Activated CD8-positive, alpha-beta T cell treated with anti-CD3 and anti-CD28 coated beads, Interleukin-2, amount 10 ng/mL, durations not matched to agents 7 days and 5 days (primary cell): ENCODE data around the gene TET2. TPM values are rescaled to one million over a fixed set of nuclear protein-coding genes. Genes with fewer than 3 reads are reported as not detected.
A peak's percentile ranks its signal among the peaks of the same experiment; 100 is the strongest.

ENCODE experiments used
- ATAC-seq: fragments of 150-1000 bp; cut with Tn5 transposase; one replicate; pipeline ENCODE4 v1.10.0; 2021; ENCODE audit warnings: moderate library complexity
- CTCF ChIA-PET: fragments of 350-600 bp; sonication (Branson Sonifier 250); formaldehyde crosslinking; loops from one replicate; lab custom pipeline; 2021; ENCODE audit warnings: antibody characterized with exemption; lab: Charles Lee
- POLR2A ChIA-PET: fragments of 350-600 bp; sonication (Branson Sonifier 250); formaldehyde crosslinking; loops from one replicate; lab custom pipeline; 2021; ENCODE audit warnings: antibody characterized with exemption; lab: Charles Lee
- DNase-seq: peaks from one replicate; pipeline ENCODE4 v3.0.0-alpha.2; 2020
- H3K27ac Mint-ChIP-seq: one replicate; pipeline ENCODE4 v1.8.0; 2021; ENCODE audit warnings: mild to moderate bottlenecking, mixed read lengths
- H3K27me3 Mint-ChIP-seq: one replicate; pipeline ENCODE4 v1.8.0; 2021; ENCODE audit warnings: low read depth, mixed read lengths
- H3K36me3 Mint-ChIP-seq: one replicate; pipeline ENCODE4 v1.8.0; 2021; ENCODE audit warnings: low read depth, mixed read lengths
- H3K4me1 Mint-ChIP-seq: one replicate; pipeline ENCODE4 v1.8.0; 2021; ENCODE audit warnings: low read depth, mixed read lengths
- H3K4me3 Mint-ChIP-seq: one replicate; pipeline ENCODE4 v1.8.0; 2021; ENCODE audit warnings: mild to moderate bottlenecking, mixed read lengths
- H3K9me3 Mint-ChIP-seq: one replicate; pipeline ENCODE4 v1.8.0; 2022; ENCODE audit warnings: mixed read lengths; ENCODE audit not compliant: insufficient read depth
- total RNA-seq, 2 experiments: library from RNA; stranded (reverse); gene quantifications; one replicate each; pipeline ENCODE4 v1.2.3, GENCODE V29; 2021

Gene TET2
- 10 to 100 TPM; 28.4 to 29.3 TPM for total RNA-seq

GRCh38 chr4:105146276-105147015 lies at the start of gene TET2:
TET2 (plus strand) TSS chr4:105146876; CDS start chr4:105233943, 87,067 bp downstream.
- Mint-ChIP-seq H3K27me3 (no peaks in the 10 kb centered on the region), H3K9me3 (no peaks in the 10 kb centered on the region), H3K4me1 (peaks cover 33% of the 10 kb centered on the region), H3K36me3 (peaks cover 11% of the 10 kb centered on the region), H3K4me3 (peak within 1 kb of the TSS; percentile 99), H3K27ac (peak within 1 kb of the TSS; percentile 100)
- ATAC-seq (peak; percentile 93), DNase-seq (peak; percentile 89)
- ChIA-PET CTCF (interaction anchor here (1.0 to 2.0 kb wide), 3 partner anchors 16 to 327 kb away, joined by 3 to 12 read pairs (median 5); partner anchors contain the start of gene PPA2), POLR2A (interaction anchor here (0.6 to 1.8 kb wide), 12 partner anchors 8 to 328 kb away, joined by 3 to 7 read pairs (median 4); partner anchors contain the start of gene PPA2)

DNA sequence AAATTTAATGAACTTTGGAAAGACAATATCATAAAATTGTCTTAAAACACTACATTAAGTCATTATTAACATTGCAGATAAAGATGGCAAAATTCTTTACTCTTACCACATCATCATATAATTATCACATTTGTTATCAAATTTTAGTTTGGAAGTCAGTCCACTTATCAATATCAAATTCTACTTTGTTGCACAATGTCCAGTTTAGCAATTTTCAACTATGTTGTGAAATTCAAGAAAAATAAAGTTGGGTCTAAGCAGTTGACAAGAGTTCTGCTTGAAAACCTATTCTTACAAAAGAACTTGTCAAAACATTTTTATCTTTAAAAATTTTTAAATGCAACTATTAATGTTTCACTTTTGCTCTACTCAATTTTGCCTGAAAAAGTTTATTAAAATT lies 44.7 kb upstream of the TET2 start:
- ChIA-PET CTCF (no interaction called here), POLR2A (no interaction called here)
- Mint-ChIP-seq H3K36me3 (peaks cover 4% of the 10 kb centered on the region), H3K4me3 (no peak overlapping the region), H3K4me1 (no peaks in the 10 kb centered on the region), H3K27me3 (peaks cover 9% of the 10 kb centered on the region), H3K9me3 (peaks cover 4% of the 10 kb centered on the region), H3K27ac (no peak overlapping the region)
- no peak for DNase-seq
- ATAC-seq: no peak

- ChIA-PET CTCF (no interaction called here), POLR2A (no interaction called here)
- DNase-seq (no peak), ATAC-seq (no peak)
- H3K36me3 Mint-ChIP-seq: peaks cover 2% of the 10 kb centered on the region
- H3K4me1 Mint-ChIP-seq: no peaks in the 10 kb centered on the region
- H3K27ac Mint-ChIP-seq: no peak overlapping the region
- H3K9me3 Mint-ChIP-seq: no peaks in the 10 kb centered on the region
- peaks cover 7% of the 10 kb centered on the region for H3K27me3 Mint-ChIP-seq
- H3K4me3 Mint-ChIP-seq: no peak overlapping the region
These were observed 40.2 kb upstream of the TET2 start for GRCh38 chr4:105106426-105106825.

- ChIA-PET CTCF (no interaction called here), POLR2A (no interaction called here)
- no peaks in the 10 kb centered on the region for H3K4me1 Mint-ChIP-seq
- H3K4me3 Mint-ChIP-seq: no peak overlapping the region
- DNase-seq (no peak), ATAC-seq (no peak)
- H3K9me3 Mint-ChIP-seq: no peaks in the 10 kb centered on the region
- peaks cover 7% of the 10 kb centered on the region for H3K27me3 Mint-ChIP-seq
- H3K36me3 Mint-ChIP-seq: peaks cover 2% of the 10 kb centered on the region
- no peak overlapping the region for H3K27ac Mint-ChIP-seq
These were observed 39.4 kb upstream of the TET2 start for GRCh38 chr4:105107095-105107856.

DNA sequence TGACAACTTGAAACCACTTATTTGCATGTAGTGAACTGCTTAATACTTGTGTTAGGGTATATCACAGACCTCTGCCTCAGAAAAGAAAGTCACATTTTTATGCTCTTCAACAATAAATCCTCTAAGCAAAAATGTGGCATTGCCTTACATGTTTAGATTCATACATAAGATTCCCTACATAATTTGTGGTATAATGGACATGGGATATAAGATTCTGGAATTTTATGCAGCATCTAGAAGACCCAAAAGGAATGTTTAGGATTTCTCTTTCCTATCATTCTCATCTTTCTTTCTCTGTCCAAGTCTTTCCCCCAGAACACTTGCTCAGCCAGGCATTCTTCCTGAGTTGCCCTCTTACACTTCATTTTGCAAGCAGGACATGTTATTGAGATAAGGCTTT lies 37.7 kb upstream of the TET2 start:
- Mint-ChIP-seq H3K9me3 (no peaks in the 10 kb centered on the region), H3K27me3 (no peaks in the 10 kb centered on the region), H3K36me3 (no peaks in the 10 kb centered on the region), H3K4me3 (no peak overlapping the region), H3K4me1 (no peaks in the 10 kb centered on the region), H3K27ac (no peak overlapping the region)
- ATAC-seq: no peak
- ChIA-PET POLR2A (no interaction called here), CTCF (no interaction called here)
- no peak for DNase-seq

DNA sequence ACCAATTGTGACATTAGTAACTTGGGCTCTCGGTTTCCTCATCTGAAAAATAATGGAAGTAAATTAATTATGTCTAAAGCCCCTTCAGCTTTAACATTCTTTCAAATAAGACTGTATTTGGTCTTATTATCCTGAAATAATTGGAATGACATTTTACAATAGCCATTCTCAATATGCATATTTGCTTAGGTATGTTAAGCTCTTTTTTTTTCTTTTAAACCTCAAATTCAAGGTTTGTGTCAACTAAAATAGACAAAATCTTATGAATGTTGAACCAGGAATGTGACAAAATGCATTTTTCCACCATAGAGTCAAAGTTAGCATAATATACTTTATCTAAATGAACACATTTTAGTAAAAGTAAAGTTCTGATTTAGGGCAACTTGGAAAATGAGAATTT lies 34.4 kb upstream of the TET2 start:
- Mint-ChIP-seq H3K4me1 (no peaks in the 10 kb centered on the region), H3K36me3 (no peaks in the 10 kb centered on the region), H3K9me3 (no peaks in the 10 kb centered on the region), H3K4me3 (no peak overlapping the region), H3K27me3 (peaks cover 8% of the 10 kb centered on the region), H3K27ac (no peak overlapping the region)
- no peak for ATAC-seq
- POLR2A ChIA-PET: no interaction called here
- DNase-seq: no peak
- CTCF ChIA-PET: no interaction called here

- H3K9me3 Mint-ChIP-seq: no peaks in the 10 kb centered on the region
- DNase-seq: no peak
- ChIA-PET CTCF (no interaction called here), POLR2A (no interaction called here)
- H3K27me3 Mint-ChIP-seq: peaks cover 10% of the 10 kb centered on the region
- H3K4me1 Mint-ChIP-seq: no peaks in the 10 kb centered on the region
- no peak overlapping the region for H3K4me3 Mint-ChIP-seq
- no peak for ATAC-seq
- no peaks in the 10 kb centered on the region for H3K36me3 Mint-ChIP-seq
- H3K27ac Mint-ChIP-seq: no peak overlapping the region
These were observed 32.9 kb upstream of the TET2 start for GRCh38 chr4:105113800-105114199.

GRCh38 chr4:105116616-105117319 lies 29.9 kb upstream of the TET2 start:
- H3K4me1 Mint-ChIP-seq: no peaks in the 10 kb centered on the region
- H3K27ac Mint-ChIP-seq: no peak overlapping the region
- ChIA-PET CTCF (no interaction called here), POLR2A (no interaction called here)
- no peaks in the 10 kb centered on the region for H3K9me3 Mint-ChIP-seq
- H3K27me3 Mint-ChIP-seq: peaks cover 10% of the 10 kb centered on the region
- DNase-seq (no peak), ATAC-seq (no peak)
- H3K4me3 Mint-ChIP-seq: no peak overlapping the region
- no peaks in the 10 kb centered on the region for H3K36me3 Mint-ChIP-seq

- no peaks in the 10 kb centered on the region for H3K4me1 Mint-ChIP-seq
- ChIA-PET POLR2A (no interaction called here), CTCF (no interaction called here)
- no peaks in the 10 kb centered on the region for H3K9me3 Mint-ChIP-seq
- no peak overlapping the region for H3K4me3 Mint-ChIP-seq
- no peak for DNase-seq
- H3K27me3 Mint-ChIP-seq: peaks cover 8% of the 10 kb centered on the region
- no peaks in the 10 kb centered on the region for H3K36me3 Mint-ChIP-seq
- no peak for ATAC-seq
- H3K27ac Mint-ChIP-seq: no peak overlapping the region
These were observed 27.3 kb upstream of the TET2 start for GRCh38 chr4:105119356-105119755.

DNA sequence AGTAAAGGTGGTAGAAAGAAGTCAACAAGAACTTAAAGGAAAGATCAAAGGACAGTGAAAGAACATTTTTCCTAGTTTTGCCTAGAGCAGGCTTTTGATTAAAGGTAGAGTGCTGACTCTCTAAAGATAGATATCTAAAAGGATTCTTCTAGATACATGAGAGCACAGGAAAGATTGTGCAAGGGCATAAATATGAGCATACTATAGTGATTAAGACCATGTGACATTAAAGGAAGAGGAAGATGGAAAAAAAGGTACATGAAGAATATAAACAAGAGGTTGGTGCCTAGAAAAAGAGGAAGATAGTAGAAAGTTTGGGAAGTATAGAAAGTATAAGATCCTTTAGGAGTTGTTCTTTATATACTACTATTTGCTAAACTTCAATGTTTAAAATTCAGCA lies 26.1 kb upstream of the TET2 start:
- Mint-ChIP-seq H3K9me3 (no peaks in the 10 kb centered on the region), H3K36me3 (no peaks in the 10 kb centered on the region), H3K4me1 (no peaks in the 10 kb centered on the region), H3K27me3 (peaks cover 3% of the 10 kb centered on the region), H3K27ac (no peak overlapping the region), H3K4me3 (no peak overlapping the region)
- no peak for DNase-seq
- CTCF ChIA-PET: no interaction called here
- POLR2A ChIA-PET: no interaction called here
- ATAC-seq: no peak

- ATAC-seq: no peak
- no peaks in the 10 kb centered on the region for H3K4me1 Mint-ChIP-seq
- no peaks in the 10 kb centered on the region for H3K9me3 Mint-ChIP-seq
- no peak overlapping the region for H3K27ac Mint-ChIP-seq
- H3K4me3 Mint-ChIP-seq: no peak overlapping the region
- CTCF ChIA-PET: no interaction called here
- H3K36me3 Mint-ChIP-seq: no peaks in the 10 kb centered on the region
- no peak for DNase-seq
- peaks cover 2% of the 10 kb centered on the region for H3K27me3 Mint-ChIP-seq
- POLR2A ChIA-PET: no interaction called here
These were observed 24.3 kb upstream of the TET2 start for GRCh38 chr4:105122350-105122749.
